GM12878 (cell line): ENCODE data around the gene MSLN. TPM values are rescaled to one million over a fixed set of nuclear protein-coding genes. Genes with fewer than 3 reads are reported as not detected.
A peak's percentile ranks its signal among the peaks of the same experiment; 100 is the strongest.

Experiments
- ATAC-seq: fragments of 200-7000 bp; cut with Tn5 transposase; 3 replicates; pipeline ENCODE4 v1.9.1; 2020; ENCODE audit warnings: mild to moderate bottlenecking, moderate library complexity
- BruUV-seq: library from RNA; stranded (reverse); fragments of 400-500 nt; replicated peaks from 2 replicates; lab custom pipeline; 2021; lab: Mats Ljungman, UMichigan
- CTCF ChIA-PET: fragments of 300-600 bp; sonication (Branson Sonifier 250); formaldehyde crosslinking; extraction: SDS; loops from one replicate; lab custom pipeline; 2021; ENCODE audit warnings: inconsistent platforms; lab: Yijun Ruan, JAX
- POLR2A ChIA-PET: fragments of 350-600 bp; formaldehyde crosslinking; extraction: SDS; loops from one replicate; lab custom pipeline; 2021; ENCODE audit warnings: inconsistent platforms; lab: Charles Lee
- RAD21 ChIA-PET: fragments of 300-600 bp; sonication (Branson Sonifier 250); formaldehyde crosslinking; loops from one replicate; lab custom pipeline; 2023; ENCODE audit warnings: antibody characterized with exemption; ENCODE audit not compliant: unreplicated experiment; lab: Charles Lee
- SMC1A ChIA-PET: fragments of 300-600 bp; sonication (Branson Sonifier 250); formaldehyde crosslinking; loops from one replicate; lab custom pipeline; 2023; ENCODE audit not compliant: unreplicated experiment, uncharacterized antibody; lab: Charles Lee
- DNase-seq: peaks from one replicate; pipeline ENCODE4 v3.0.0-alpha.2; 2011; ENCODE audit warnings: low read depth, low spot score
- FAIRE-seq: peaks from 3 replicates; lab custom pipeline; 2011; peaks lifted over from hg19 to GRCh38; lab: Jason Lieb, UNC
- H2AFZ ChIP-seq: 2 replicates; pipeline ENCODE4 v1.6.0; 2011; ENCODE audit warnings: low read depth, low read length, control low read depth; ENCODE audit not compliant: control insufficient read depth
- H3K27ac ChIP-seq: 2 replicates; pipeline ENCODE4 v1.5.1; 2011; ENCODE audit warnings: control low read depth; ENCODE audit not compliant: control insufficient read depth, insufficient read depth
- H3K27me3 ChIP-seq, 2 experiments: replicated peaks in 1 of 2; 2 replicates each; pipeline versions ENCODE4 v1.6.0 to v1.6.1; 2011; ENCODE audit warnings: low read length in 1 of 2; ENCODE audit not compliant: control insufficient read depth in 2 of 2, insufficient read depth in 2 of 2
- H3K36me3 ChIP-seq, 2 experiments: 2 replicates each; pipeline ENCODE4 v1.5.1; 2011; ENCODE audit warnings: low read length in 1 of 2; ENCODE audit not compliant: control insufficient read depth in 2 of 2, insufficient read depth in 2 of 2
- H3K4me1 ChIP-seq: 2 replicates; pipeline ENCODE4 v1.6.1; 2011; ENCODE audit warnings: mild to moderate bottlenecking, low read length, moderate library complexity, mixed read lengths; ENCODE audit not compliant: control insufficient read depth, insufficient read depth
- H3K4me2 ChIP-seq: 2 replicates; pipeline ENCODE4 v1.6.0; 2011; ENCODE audit warnings: control low read depth; ENCODE audit not compliant: control insufficient read depth, insufficient read depth
- H3K4me3 ChIP-seq: fragments of 200-600 bp; sonication (generic); 2 replicates; pipeline ENCODE4 v1.5.1; 2016
- H3K79me2 ChIP-seq: 2 replicates; pipeline ENCODE4 v1.6.0; 2011; ENCODE audit warnings: low read length; ENCODE audit not compliant: control insufficient read depth, insufficient read depth
- H3K9ac ChIP-seq: 2 replicates; pipeline ENCODE4 v1.8.0; 2011; ENCODE audit warnings: low read length, control low read depth, mixed read lengths; ENCODE audit not compliant: control insufficient read depth, insufficient read depth
- H3K9me3 ChIP-seq: replicated peaks from 3 replicates; pipeline ENCODE4 v1.5.1; 2011; ENCODE audit warnings: mild to moderate bottlenecking, low read length; ENCODE audit not compliant: control insufficient read depth, insufficient read depth
- H4K20me1 ChIP-seq: 2 replicates; pipeline ENCODE4 v1.6.0; 2011; ENCODE audit not compliant: control insufficient read depth, insufficient read depth
- GATAD2B ChIP-seq: fragments of 450-650 bp; conservative IDR thresholded peaks from 2 replicates; pipeline ENCODE4 v1.6.1; 2017; ENCODE audit warnings: low read depth, mild to moderate bottlenecking, moderate library complexity
- POLR2A ChIP-seq: IDR thresholded peaks from 2 replicates; pipeline ENCODE4 v1.6.1; 2011; ENCODE audit warnings: low read depth, mild to moderate bottlenecking, low read length
- WGBS: methylation state at CpG from one replicate; pipeline ENCODE4 v1.1.6; 2016; ENCODE audit warnings: low lambda C conversion rate; ENCODE audit not compliant: insufficient replicate concordance, insufficient coverage; ENCODE audit errors: missing lambda C conversion rate; 5-methylcytosine and 5-hydroxymethylcytosine counted together
- in situ Hi-C: fragments of 300-500 bp; cut with MboI; formaldehyde crosslinking; loops from 9 replicates; pipeline ENCODE4 v1.14.3; 2018; ENCODE audit warnings: mixed read lengths
- intact Hi-C: fragments of 100-400 bp; cut with micrococcal nuclease; formaldehyde crosslinking; loops from one replicate; pipeline ENCODE4 v1.14.2; 2022; ENCODE audit not compliant: unreplicated experiment
- polyA plus RNA-seq, 11 experiments: library from polyadenylated mRNA; depleted of rRNA in 4 of 11; unstranded in 6 of 11; stranded (reverse) in 5 of 11; fragments of >200 nt; fragmentation: Nextera tagmentation in 4 of 11; fragmentation: Illumina TruSeq in 1 of 11; extraction: Ambion mirVana in 4 of 11; extraction: Trizol in 1 of 11; gene quantifications; 1 replicate in 1 of 11; 2 replicates in 10 of 11; pipeline versions ENCODE4 v1.2.1 to v1.2.3, GENCODE V29; 2011 to 2016; ENCODE audit warnings: inconsistent platforms in 2 of 11, missing spikeins in 2 of 11, low read depth in 1 of 11
- total RNA-seq, 4 experiments: library from RNA; depleted of rRNA in 3 of 4; stranded (reverse); fragments of >200 nt in 3 of 4; fragmentation: Illumina TruSeq in 1 of 4; extraction: Trizol in 1 of 4; gene quantifications; 2 replicates each; pipeline versions ENCODE4 v1.2.1 to v1.2.3, GENCODE V29; 2013 to 2021
- TF ChIP-seq, protein P1 (sequence below): fragments of 450-650 bp; IDR thresholded peaks from 2 replicates; pipeline ENCODE4 v1.6.1; 2016; ENCODE audit warnings: mild to moderate bottlenecking, moderate library complexity, borderline replicate concordance

Gene MSLN
- total and polyA plus RNA-seq, 10 of the 15 experiments (the other 5 are each of a cell fraction or from before 2014, with no cell fraction given): 0.08 TPM; not detected in 9

DNA sequence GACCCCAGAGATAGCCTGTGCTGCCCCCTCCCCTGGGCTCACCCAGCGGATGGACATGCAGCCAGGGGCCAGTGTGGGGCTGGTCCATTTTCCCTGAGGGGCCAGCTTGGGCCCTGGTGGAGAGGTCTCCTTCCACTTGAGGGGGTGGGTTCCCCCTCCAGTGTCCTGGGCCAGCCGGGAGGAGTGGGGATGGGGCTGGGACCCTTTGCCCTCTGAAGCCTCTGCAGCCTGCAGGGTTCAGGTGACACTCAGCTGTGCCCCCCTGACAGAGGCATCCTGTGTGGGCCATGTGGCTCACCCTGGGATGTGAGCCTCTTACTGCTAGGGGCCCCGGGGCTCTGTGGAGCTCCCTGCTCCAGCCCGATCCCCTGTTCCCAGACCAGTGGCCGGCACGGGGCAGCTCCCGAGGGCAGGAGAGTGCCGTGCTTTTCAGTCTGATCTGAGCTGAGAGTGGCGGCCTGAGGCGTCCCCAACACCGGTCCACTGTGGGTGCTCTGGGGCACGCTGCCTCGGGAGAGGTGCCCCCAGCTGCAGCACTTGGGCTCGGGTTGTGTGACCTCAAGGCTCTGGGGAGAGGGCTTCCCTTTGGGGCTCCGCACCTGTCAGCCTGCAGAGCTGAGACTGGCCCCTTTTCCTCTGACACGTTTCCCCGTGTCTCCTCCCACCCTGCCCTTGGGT, 40.4 kb downstream of the MSLN start:
- ATAC-seq (peak; percentile 5; the same call in 1 of the 3 replicates), FAIRE-seq (no peak), DNase-seq (no peak)
- POLR2A ChIA-PET: no interaction called here
- SMC1A ChIA-PET: no interaction called here
- H3K27ac ChIP-seq: no peak overlapping the region
- H3K9ac ChIP-seq: no peak overlapping the region
- no peak overlapping the region for H3K4me2 ChIP-seq
- no peaks in the 10 kb centered on the region for H3K4me1 ChIP-seq
- no peaks in the 10 kb centered on the region; a peak in 1 of 4 replicates for H3K36me3 ChIP-seq
- CTCF ChIA-PET: no interaction called here
- no peaks in the 10 kb centered on the region for H3K79me2 ChIP-seq
- in situ Hi-C loops: no loop called here
- no peak overlapping the region for H3K4me3 ChIP-seq
- RAD21 ChIA-PET: no interaction called here
- no TSS peak for BruUV-seq
- no peak overlapping the region for H2AFZ ChIP-seq
- H4K20me1 ChIP-seq: no peaks in the 10 kb centered on the region
- H3K27me3 ChIP-seq: peaks cover 0 to 2% of the 10 kb centered on the region in 2 experiments; a peak in 3 of 4 replicates
- intact Hi-C loops: no loop called here
- TF ChIP-seq, protein P1, sequence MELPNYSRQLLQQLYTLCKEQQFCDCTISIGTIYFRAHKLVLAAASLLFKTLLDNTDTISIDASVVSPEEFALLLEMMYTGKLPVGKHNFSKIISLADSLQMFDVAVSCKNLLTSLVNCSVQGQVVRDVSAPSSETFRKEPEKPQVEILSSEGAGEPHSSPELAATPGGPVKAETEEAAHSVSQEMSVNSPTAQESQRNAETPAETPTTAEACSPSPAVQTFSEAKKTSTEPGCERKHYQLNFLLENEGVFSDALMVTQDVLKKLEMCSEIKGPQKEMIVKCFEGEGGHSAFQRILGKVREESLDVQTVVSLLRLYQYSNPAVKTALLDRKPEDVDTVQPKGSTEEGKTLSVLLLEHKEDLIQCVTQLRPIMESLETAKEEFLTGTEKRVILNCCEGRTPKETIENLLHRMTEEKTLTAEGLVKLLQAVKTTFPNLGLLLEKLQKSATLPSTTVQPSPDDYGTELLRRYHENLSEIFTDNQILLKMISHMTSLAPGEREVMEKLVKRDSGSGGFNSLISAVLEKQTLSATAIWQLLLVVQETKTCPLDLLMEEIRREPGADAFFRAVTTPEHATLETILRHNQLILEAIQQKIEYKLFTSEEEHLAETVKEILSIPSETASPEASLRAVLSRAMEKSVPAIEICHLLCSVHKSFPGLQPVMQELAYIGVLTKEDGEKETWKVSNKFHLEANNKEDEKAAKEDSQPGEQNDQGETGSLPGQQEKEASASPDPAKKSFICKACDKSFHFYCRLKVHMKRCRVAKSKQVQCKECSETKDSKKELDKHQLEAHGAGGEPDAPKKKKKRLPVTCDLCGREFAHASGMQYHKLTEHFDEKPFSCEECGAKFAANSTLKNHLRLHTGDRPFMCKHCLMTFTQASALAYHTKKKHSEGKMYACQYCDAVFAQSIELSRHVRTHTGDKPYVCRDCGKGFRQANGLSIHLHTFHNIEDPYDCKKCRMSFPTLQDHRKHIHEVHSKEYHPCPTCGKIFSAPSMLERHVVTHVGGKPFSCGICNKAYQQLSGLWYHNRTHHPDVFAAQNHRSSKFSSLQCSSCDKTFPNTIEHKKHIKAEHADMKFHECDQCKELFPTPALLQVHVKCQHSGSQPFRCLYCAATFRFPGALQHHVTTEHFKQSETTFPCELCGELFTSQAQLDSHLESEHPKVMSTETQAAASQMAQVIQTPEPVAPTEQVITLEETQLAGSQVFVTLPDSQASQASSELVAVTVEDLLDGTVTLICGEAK: no peak
- TF ChIP-seq GATAD2B (no peak), POLR2A (peak; percentile 34)
- 4% methylated on average over 17 of the region's 17 CpGs for WGBS
- H3K9me3 ChIP-seq: no peaks in the 10 kb centered on the region
